Stimulated activated CD4-positive, alpha-beta T cell treated with anti-CD3 and anti-CD28 coated beads, Interleukin-2, amount 100 ng/mL, for 48 hours (primary cell): ENCODE measurements around the gene ENKD1.
A peak's percentile ranks its signal among the peaks of the same experiment; 100 is the strongest.

Source experiments
- DNase-seq, 2 donors: peaks; one replicate each; pipeline ENCODE4 v3.0.0-alpha.2; 2020

The ENKD1 gene

DNA sequence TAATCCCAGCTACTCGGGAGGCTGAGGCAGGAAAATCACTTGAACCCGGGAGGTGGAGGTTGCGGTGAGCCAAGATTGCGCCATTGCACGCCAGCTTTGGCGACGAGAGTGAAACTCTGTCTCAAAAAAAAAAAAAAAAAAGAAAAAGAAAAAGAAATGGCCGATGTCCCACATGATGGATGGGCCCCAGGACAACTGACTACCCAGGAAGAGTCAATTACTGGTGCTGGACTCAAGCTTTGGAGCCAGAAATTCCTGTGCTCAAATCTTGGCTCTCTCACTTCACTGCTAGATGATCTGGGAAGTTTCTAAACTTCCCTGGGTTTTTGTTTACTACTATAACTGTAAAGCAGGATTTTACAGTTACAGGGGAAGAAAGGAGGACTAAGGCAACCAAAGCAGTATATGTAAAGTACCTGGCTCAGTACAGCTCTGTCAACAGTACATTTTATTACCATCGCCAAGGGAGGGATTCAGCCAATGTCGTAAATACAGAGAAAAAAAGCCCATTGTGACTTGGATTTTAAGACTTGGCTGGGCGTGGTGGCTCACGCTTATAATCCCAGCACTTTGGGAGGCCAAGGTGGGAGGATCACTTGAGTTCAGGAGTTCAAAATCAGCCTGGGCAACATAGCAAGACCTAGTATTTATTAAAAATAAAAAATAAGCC is 11.9 kb upstream of the ENKD1 start:
- no peak for DNase-seq

DNA sequence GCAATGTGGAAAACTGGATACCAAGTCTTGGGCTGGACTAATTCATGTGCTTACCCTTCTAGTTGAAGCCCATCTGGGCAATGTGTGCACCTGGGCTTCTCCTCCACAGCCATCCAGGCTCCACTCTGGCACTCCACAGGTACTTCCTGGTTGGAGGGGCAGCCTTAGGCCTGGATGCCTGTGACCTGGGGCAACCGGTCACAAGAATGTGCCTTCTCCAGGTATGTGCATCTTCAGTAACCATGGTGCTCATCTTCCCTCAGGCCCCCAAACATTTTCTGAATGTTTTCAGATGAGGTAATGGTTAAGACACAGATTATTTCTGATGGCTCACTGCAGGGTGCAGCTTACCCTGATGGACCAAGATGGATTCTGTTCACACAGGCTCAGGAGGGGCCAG is 11.2 kb upstream of the ENKD1 start:
- DNase-seq = no peak

DNA sequence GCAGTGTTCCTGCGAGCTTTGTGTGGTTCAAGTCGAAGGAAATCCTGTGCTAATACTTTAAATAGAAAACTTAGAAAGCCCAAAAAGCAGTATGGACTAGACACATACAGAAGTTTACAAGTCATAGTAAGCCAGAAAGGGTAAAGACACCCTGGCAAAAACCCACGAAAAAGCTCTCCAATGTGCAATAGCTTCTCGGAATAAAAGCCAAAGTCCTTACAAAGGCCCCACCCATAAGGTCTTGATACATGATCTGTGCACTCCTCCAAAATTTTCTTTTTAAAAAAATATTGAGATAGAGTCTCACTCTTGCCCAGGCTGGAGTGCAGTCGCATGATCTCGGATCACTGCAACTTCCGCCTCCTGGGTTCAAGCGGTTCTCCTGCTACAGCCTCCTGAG is 10.4 kb upstream of the ENKD1 start:
- no peak for DNase-seq

DNA sequence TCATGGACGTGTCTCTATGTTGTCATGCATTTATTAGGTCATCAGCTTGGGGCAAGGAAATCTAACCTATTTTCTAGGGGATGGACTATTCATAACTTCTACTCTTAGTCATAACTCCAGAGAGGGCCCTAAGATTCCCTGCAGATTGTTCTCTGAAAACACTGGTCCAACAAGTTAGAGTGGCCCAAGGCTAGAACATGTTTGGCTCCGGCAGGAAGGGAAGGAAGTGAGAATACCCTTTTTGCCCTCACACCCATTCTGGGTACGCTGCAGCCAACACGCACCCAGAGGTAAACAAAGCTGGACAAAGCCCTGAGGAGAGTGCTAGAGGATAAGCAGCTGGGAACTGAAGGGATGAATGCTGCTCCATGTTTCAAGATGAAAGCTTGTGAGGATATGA is 10.0 kb upstream of the ENKD1 start:
- DNase-seq = no peak

DNA sequence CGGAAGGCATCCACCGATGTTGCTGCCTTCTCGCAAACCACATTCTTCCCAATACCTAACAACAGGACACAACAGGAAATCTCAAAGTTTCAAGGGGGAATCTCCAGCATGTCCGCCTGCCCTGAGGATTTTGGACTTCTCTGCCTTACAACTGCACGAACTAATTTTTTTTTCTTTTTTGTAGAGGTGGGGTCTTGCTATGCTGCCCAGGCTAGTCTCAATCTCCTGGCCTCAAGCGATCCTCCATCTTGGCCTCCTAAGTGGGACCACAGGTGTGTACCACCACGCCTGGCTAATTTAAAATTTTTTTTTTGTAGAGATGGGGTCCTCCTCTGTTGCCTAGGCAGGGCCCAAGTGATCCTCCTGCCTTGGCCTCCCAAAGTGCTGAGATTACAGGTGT is 9.4 kb upstream of the ENKD1 start:
- DNase-seq = no peak

DNA sequence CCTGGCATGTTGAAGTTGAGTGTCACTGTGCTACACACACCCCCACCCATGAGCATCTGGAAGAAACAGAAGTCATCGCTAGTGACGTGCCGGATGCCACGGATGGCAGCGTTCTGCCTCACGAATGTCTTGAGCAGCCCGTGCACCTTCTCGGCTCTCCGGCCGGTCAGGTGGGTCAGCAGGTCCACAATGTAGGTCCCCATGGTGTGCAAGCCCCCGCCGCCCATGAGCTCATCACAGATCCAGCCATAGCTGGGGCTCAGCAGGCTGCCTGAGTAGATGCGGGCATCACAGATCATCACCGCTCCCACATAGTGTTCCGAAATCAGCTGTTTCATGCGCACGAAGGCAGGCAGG is 9.0 kb upstream of the ENKD1 start:
- no peak for DNase-seq

DNA sequence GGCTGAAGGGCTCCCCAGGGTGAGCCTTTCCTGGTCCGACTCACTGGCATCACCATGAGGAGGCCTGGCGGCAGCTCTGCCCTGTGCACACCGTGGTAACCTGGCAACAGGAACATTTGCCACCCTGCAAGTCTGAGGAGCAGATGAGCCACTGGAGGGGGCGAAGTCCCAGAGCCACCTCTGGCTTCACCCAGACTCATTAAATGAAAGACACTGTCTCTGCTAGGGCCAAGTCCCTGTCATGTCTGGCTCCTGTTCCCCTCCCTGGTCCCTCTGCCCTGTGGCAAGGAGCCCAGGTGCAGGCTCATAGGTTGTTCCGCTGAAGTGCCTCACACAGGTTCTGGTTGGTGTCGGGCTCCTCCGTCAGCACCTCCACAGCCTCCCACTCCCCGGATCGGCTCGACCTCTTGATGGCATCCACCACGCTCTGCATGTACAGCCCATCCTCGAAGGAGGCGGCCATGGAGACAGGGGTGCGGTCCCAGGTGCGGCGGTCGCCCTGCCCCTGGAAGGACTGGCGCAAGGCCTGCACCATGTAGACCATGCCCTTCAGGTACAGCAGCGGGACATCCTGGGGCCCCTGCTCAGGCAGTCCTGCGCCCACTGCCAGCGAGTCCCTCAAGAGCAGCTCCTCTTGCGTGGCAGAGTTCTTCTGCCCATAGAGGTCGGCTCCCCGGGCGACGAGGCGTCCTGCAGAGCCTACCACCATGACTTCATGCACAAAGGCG is 8.5 kb upstream of the ENKD1 start:
- no peak for DNase-seq

DNA sequence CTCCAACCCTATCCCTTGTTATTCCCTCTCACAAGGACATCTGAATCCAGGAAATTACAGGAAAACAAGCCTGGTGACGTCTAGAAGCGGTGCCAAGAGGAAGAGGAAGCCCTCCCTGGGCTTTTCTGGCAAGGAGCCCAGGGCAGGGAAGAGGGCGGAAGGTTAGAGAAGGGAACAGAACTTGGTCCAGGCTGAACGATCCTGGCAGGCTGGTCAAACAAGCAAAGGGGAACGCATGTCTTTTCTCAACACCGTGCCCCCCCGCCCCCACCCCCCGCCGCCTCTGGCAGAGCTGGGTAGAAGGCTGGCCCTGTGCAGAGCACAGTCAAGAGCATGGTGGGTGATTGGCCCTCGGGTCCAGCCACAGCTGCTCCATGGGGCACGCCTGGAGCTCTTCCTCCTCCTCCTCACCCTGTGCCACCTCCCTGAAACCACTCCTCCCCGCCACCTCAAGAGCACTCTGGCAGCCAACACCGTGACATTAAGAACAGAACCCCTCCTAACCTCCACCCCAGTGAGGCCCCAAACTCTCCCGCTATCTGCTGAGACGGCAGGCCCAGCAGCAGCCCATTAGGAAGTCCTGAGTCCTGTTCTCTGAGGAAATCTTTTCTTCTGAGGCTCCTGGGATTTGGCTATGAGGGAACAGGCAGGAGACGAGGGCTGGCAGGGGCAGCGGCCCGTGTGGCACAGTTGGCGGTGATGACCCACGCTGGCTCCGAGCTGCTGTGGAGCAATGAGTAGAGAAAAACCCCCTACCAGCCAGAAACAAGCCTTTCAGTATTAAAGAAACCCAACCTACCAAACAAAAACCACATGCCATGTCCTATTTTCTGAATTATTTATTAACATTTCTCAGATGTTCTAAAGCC is 7.4 kb upstream of the ENKD1 start:
- no peak for DNase-seq

DNA sequence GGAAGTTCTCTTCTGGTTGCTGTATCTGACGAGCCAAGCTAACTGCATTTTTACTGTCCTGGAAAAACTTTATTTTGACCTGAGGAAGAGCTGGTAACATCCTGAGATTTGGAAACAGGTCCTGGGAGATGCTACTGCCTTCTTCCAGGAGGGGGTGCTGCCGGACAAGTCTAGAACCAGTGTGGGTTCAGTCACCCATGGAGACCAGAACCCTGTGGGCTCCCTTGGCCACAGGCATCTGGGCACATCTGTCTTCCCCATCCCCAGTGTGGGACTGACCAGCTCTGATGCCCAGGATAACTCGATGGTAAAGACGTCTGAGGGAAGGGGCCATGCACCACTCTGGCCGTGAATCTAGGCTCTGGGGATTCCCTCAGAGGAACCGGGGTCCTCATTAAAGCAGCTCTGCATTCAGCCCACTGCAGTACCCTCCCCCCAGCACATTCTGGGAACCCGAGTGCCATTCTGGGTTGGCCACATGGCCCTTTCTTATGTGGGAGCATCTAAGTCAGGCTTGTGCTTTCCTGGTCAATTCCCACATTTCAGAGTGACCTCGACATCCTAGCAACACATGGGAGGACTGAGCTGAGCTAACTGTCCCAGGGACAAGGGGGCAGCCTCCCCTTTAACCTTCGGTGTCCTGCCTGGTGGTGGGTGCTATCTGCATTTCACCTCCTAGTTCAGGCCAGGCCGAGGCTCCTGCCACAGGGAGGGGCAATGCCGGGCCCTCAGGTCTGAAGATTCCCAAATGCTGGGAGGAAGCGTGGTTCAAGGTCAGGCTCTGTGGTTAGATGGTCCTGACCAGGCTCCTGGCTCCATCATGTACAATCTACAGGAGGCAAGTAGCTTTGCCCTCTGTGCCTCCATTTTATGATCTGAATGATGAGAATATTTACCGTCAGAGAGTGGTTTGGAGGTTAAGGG is 6.5 kb upstream of the ENKD1 start:
- peak; percentile 38 to 52 for DNase-seq

DNA sequence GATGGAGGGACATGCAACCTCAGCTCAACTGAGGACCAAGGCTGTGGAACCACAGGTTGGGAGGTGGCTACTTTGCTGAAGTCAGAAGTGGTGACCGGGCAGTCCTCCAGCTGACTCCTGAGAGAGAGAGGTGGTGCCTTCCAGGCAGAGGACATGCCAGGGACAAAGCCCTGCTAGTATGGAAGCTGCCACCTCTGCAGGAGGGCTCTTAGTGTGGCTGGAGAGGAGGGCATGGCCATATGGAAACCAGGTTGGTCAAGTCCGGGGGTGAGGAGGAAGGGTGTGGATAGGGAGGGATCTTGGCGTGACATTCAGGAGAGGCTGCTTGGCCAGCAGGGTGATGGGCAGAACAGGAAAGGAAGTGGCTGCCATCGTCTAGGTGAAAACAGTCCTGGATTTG is 5.8 kb upstream of the ENKD1 start:
- DNase-seq = no peak

DNA sequence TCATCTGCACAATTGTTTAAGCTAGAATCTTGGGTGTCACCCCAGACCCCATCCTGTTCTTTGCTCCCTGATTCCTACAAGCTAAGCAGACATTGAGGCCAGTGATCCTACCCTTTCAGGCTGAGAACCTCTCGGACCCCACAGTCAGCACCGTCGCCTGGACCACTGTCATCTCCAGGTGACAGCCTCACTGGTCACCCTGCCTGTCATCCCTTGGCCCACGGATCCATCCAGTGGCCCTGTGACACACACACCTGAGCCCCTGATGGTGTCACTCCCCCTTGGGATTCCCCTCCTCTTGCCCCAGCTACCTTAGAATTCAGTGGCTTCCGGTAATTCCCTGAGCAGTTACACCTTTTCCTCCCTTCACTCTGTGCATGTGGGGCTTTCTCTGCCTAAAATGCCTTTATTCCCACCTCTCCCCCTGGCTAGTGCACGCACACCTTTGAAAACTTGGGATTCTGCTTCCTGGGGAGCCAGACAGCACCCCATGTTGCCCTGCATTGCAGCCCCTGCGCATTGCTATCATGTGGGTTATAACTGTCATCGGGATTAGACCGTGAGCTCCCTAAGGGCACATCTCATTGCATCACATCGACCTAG is 3.0 kb upstream of the ENKD1 start:
- DNase-seq = no peak

DNA sequence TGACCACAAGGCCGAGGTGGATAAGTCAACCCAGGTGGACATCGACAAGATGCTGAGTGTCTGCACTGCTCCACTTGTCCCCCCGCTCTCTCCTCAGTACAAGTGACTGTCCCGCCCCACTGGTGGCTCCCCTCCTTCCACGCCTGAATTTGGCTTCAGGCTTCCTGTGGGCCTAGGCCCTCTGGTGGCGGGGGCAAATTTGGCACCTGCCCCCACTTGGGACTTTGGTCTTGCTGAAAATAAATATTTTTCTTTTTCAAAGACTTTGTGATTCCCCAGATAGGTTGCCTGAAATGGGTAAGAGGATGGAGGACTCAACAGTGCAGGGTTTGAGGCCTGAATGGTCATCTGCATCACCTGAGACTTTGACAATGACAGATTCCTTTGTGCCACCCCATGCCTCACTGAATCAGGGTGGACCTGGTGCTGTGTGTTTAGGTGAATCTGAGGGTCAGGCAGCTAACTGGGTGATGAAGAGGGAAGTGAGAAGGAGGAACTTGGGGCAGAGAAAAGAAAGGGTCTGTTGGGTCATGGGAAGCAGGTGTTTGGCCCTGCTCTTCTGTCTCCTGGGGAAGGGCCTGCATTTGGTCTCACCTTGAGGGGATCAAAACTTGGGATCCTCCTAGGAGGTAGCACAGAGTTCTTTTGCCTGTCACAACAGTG is 2.1 kb upstream of the ENKD1 start:
- DNase-seq = no peak

DNA sequence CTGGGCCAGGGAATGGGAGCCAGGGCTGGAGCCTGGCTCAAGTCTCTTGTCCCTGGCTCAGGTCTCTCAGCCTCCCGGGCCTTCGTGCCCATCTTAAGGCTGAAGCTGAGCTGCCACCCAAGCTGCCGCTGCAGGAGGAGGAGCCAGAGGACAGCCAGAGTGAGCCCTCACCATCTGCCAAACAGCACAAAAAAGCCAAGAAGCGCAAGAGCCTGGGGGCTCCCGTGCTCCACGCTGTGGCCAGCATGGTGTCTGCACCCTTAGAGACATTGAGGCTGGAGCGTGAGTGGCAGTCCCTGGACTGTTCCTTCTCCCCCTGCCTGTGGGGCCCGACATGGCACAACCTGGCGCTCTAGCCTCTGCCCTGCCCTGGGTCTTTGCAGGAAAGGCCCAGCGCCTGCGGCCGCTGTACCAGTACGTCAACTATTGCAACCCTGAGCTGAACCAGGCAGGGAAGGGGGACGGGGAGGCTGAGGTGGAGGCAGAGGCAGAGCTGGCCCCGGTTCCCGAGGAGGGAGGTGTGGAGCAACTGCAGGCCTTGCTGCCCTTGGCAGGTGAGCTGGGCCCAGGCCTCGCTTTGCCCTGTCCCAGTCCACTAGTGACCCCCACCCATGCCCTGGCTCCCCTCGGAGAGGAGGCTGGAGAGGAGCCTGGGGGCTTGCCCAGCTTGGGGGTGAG is 1.4 kb upstream of the ENKD1 start:
- DNase-seq = peak; percentile 73 to 76

DNA sequence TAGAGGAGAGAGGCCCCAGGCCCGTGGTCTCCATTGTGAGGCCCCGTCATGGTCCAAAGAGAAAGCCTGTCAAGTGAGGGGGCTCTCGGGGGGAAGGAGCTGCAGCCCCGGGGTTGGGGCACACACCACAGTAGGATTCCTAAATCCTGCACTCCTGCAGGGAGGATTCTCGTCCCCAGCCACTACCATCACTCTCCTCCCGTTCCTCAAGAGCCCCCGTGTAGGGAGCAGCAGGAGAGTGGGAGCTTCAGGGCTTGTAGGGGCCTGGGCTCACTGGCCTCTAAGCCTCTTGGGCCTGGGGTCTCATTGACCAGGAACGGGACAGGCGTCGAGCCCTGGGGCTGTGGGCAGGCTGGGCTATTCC is 885 bp upstream of the ENKD1 start:
- no peak for DNase-seq

DNA sequence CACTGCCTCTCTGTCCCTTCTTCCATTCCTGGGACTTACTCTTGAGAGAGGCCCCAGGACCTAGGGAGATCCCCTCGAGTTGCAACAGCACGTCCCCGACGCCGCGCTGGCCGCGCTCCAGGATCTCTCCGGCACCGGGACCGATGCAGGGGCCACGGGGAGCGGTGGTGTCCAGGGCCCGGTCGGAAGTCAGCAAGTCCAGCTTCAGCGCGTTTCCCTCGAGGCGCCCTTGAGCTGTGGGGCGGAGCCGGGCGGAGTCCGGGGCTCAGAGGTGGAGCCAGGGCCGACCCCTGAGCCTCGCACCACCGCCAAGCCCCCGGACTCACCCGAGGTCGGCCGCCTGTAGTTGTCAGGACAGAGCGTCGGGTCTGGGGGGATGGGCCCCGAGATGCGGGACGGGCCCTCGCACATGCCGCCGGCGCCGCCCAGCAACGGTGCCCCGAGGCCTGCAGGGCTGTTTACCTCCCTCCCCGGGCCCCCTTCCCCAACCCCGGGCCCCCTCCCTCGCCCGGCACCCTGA is 458 bp downstream of the ENKD1 start:
- DNase-seq = no peak

DNA sequence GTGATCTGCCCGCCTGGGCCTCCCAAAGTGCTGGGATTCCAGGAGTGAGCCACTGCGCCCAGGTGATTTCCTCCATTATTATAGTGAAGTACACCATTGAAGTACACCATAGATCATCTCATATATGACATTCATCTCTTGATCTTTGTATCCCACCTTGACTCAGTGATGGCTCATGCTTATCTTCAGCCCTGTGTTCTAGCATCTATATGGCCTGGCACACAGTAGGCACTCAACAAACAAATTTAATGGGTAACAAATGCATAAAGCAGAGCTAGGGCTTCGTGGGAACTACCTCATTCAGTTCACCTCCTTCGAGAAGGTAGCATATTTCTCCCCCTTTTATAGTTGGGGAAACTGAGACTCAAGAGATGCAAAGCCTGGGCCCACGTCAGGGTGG is 952 bp downstream of the ENKD1 start:
- no peak for DNase-seq

DNA sequence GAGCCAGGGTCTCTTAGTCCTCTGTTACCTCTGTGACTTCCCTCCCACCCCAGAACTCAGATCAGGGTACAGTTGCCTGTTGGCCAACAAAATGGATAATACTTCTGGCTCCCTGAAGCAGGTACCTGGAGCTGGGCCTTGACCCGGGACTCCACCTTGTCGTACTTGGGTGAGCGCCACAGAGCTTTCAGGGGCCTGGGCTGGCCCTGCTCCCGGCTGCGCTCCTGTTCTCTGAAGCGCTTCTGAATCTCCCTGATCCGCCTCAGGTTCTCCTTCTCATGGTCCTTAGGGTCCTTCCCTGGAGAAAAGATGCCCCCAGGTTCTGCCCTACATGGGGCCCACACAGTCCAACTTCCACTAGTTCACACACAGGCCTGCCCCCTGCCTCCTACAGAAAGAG is 1.7 kb downstream of the ENKD1 start:
- DNase-seq = no peak

DNA sequence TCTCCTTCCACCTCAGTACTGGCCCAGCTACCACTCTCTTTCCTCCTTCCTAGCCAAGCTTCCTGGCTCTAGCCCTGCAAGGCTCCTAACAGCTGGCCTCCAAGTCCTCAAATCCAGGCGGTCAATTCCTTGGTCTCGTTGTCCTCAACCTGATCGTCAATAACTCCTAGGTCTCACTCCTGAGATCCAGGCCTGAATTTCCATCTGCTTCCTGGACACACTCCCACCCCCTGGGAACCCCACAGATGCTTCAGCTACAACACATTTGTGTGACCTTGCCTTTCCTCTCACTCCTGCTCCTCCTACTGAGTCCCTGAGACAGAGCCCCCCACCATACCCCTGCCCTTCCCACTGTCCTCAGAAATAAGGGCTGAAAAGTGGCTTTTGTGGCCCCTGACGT is 2.3 kb downstream of the ENKD1 start:
- DNase-seq = no peak

DNA sequence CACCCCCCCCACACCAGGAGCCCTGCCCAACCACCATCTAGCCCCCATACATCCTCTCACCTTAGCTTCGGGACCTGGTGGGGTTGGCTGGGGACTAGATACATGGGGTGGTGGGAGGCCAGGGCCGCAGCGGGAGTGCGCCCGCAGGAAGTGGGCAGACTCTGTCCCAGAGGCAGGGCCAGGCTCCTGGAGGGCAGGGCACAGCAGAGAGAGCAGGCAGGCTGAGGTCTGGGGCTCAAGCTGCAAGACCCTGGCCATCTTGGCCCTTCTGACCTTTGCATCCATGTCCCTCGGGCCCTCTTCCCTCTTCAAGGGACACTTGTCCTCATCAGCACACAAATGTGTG is 2.7 kb downstream of the ENKD1 start:
- DNase-seq = no peak

DNA sequence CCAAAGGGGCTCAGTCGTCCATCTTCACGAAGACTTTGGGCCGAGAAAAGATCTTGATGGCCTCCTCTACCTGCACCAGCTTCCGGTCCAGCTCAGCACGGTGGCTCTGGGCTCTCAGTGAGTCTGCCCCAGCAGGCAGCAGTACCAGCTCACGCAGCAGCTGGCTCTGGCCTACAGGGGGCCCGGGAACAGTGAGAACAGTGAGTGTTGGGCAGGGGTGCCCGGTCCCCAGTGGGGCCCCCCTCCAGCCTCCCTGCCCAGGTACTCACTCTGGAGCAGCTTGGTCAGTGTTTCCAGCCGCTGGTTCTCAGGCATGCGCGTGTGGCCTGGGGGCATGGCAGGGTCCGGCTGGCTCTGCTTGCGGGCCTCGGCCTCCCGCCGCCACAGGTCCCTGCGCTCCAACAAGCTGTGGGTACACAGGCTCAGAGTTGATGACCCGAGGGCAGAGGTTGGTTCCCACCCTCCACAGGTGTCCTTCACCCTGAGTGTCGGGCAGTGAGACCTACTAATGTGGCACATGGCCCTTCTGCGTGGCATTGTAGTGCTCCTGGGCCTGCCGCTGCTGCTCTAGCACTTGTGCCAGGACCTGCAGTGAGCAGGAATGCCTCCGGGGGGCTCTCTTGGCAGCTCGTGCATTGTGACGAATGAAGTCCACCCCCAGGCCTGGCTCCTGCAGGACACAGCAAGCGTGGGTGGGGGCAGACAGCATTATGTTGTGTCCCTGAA is 3.2 kb downstream of the ENKD1 start:
- DNase-seq = peak in 1 of 2 donors; percentile 33

DNA sequence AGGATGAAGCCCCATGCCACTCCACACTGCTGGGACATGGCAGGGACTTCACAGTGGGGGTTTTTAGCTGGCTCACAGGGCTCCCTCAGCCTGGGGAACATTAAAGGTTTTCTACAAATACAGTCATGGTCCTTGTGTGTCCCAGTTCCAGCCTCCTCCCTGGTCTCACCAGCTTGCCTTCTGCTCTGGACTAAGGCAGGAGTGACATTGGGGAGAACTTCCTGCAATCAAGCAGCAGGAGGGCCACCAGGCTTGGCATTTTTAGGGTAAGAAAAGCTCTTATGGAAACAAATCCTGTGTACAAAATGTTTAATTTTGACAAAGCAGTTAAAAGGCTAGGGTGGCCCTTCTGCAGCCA is 3.9 kb downstream of the ENKD1 start:
- no peak for DNase-seq
